ENCODE measurements around the gene CYSRT1. TPM values are rescaled to one million over a fixed set of nuclear protein-coding genes. Genes with fewer than 3 reads are reported as not detected.

CYSRT1 gene
- polyA plus RNA-seq, 1 donor (not counting 4 experiments of a cell fraction or from before 2014, with no cell fraction given): 0.80 TPM

DNA sequence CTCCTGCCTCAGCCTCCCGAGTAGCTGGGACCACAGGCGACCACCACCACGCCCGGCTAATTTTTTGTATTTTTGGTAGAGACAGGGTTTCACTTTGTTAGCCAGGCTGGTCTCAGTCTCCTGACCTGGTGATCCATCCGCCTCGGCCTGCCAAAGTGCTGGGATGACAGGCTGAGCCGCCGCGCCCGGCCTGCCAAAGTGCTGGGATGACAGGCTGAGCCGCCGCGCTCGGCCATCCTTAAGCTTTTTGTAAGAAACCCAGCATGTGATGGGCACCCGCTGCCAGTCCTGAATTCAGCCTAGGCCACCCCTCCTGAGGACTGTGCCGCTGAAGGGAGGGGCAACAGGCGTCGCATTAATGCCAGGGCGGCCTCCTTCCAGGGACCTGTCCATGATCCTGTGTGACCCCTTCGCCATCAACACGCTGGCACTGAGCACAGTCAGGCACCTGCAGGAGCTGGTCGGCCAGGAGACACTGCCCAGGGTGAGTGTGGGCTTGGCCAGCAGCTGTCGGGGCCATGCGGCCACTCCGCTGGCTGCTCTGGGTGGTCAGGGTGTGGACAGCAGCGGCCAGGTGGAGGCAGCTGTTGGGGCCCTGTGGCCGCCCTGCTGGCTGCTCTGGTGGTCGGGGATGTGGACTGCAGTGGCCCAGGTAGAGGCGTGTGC lies 40.7 kb downstream of the CYSRT1 start:
- peaks cover 6% of the 10 kb centered on the region for H4K20me1 ChIP-seq (ENCODE audit: control insufficient read depth, extremely low read depth, insufficient read depth, low read length)
- H3K36me3 ChIP-seq (ENCODE audit: control insufficient read depth in 2 of 2, extremely low read depth in 1 of 2, insufficient read depth in 2 of 2, low read length in 2 of 2): peaks cover 26 to 34% of the 10 kb centered on the region in 2 experiments
- no peak for FAIRE-seq
- no peak overlapping the region for H3K27ac ChIP-seq (ENCODE audit: control insufficient read depth, insufficient read depth, low read length)
- no peak overlapping the region for H3K9ac ChIP-seq (ENCODE audit: control insufficient read depth, extremely low read depth, insufficient read depth, low read length)
- H3K27me3 ChIP-seq (ENCODE audit: control insufficient read depth, extremely low read depth, insufficient read depth, low read length): no peaks in the 10 kb centered on the region
- TF ChIP-seq EZH2 (IDR thresholded peaks at IDR 0.05; ENCODE audit: low read length): no peak
- TF ChIP-seq, protein P1, sequence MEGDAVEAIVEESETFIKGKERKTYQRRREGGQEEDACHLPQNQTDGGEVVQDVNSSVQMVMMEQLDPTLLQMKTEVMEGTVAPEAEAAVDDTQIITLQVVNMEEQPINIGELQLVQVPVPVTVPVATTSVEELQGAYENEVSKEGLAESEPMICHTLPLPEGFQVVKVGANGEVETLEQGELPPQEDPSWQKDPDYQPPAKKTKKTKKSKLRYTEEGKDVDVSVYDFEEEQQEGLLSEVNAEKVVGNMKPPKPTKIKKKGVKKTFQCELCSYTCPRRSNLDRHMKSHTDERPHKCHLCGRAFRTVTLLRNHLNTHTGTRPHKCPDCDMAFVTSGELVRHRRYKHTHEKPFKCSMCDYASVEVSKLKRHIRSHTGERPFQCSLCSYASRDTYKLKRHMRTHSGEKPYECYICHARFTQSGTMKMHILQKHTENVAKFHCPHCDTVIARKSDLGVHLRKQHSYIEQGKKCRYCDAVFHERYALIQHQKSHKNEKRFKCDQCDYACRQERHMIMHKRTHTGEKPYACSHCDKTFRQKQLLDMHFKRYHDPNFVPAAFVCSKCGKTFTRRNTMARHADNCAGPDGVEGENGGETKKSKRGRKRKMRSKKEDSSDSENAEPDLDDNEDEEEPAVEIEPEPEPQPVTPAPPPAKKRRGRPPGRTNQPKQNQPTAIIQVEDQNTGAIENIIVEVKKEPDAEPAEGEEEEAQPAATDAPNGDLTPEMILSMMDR (optimal IDR thresholded peaks at IDR 0.05 in 1 of 3, IDR thresholded peaks at IDR 0.05 in 1 of 3, conservative IDR thresholded peaks at IDR 0.05 in 1 of 3; ENCODE audit: extremely low read depth in 1 of 3, insufficient read depth in 2 of 3, low read length in 3 of 3): no peak
- H3K4me2 ChIP-seq (ENCODE audit: control insufficient read depth, extremely low read depth, insufficient read depth, low read depth, low read length): no peak overlapping the region
- H3K79me2 ChIP-seq (ENCODE audit: control insufficient read depth, insufficient read depth, low read length): peaks cover 4% of the 10 kb centered on the region
- H2AFZ ChIP-seq (ENCODE audit: control insufficient read depth, low read length): no peak overlapping the region
- H3K4me3 ChIP-seq (ENCODE audit: control insufficient read depth in 2 of 3, extremely low read depth in 1 of 3, insufficient read depth in 2 of 3, low read depth in 1 of 3, low read length in 3 of 3): no peak overlapping the region
- H3K9me3 ChIP-seq (ENCODE audit: control insufficient read depth, low read depth, low read length): no peaks in the 10 kb centered on the region
- dilution Hi-C loops (cut with MboI; ENCODE audit: extremely low pct_ligation_motif_present, low sequenced_read_pairs): no loop called here
- no peaks in the 10 kb centered on the region for H3K4me1 ChIP-seq (ENCODE audit: control insufficient read depth, extremely low read depth, insufficient read depth, low read length)
- no peaks in the 10 kb centered on the region for H3K9me1 ChIP-seq (ENCODE audit: control insufficient read depth, extremely low read depth, insufficient read depth, low read length)
- no peak for DNase-seq (ENCODE audit: low read depth, low spot score)

DNA sequence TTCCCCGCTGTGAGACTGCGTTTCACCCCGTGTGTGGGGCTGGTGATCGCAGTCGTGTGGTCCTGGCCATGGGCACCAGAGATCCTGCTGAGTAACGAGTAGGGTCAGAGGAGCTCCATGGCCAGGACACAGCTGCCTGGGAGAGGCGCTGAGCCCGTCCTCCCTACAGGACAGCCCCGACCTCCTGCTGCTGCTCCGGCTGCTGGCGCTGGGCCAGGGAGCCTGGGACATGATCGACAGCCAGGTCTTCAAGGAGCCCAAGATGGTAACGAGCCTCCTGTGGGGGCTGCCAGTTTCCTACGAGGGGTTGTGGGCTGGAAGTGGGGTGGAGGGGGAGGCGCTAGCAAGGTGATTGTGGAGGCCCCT lies 41.2 kb downstream of the CYSRT1 start:
- Histone ChIP-seq H3K36me3 (ENCODE audit: control insufficient read depth in 2 of 2, extremely low read depth in 1 of 2, insufficient read depth in 2 of 2, low read length in 2 of 2) (peaks cover 32 to 34% of the 10 kb centered on the region in 2 experiments), H3K9me3 (ENCODE audit: control insufficient read depth, low read depth, low read length) (no peaks in the 10 kb centered on the region), H3K27me3 (ENCODE audit: control insufficient read depth, extremely low read depth, insufficient read depth, low read length) (no peaks in the 10 kb centered on the region), H3K27ac (ENCODE audit: control insufficient read depth, insufficient read depth, low read length) (no peak overlapping the region), H3K9ac (ENCODE audit: control insufficient read depth, extremely low read depth, insufficient read depth, low read length) (no peak overlapping the region), H4K20me1 (ENCODE audit: control insufficient read depth, extremely low read depth, insufficient read depth, low read length) (peaks cover 6% of the 10 kb centered on the region), H3K4me1 (ENCODE audit: control insufficient read depth, extremely low read depth, insufficient read depth, low read length) (no peaks in the 10 kb centered on the region), H3K4me2 (ENCODE audit: control insufficient read depth, extremely low read depth, insufficient read depth, low read depth, low read length) (no peak overlapping the region), H2AFZ (ENCODE audit: control insufficient read depth, low read length) (no peak overlapping the region), H3K4me3 (ENCODE audit: control insufficient read depth in 2 of 3, extremely low read depth in 1 of 3, insufficient read depth in 2 of 3, low read depth in 1 of 3, low read length in 3 of 3) (no peak overlapping the region), H3K79me2 (ENCODE audit: control insufficient read depth, insufficient read depth, low read length) (peaks cover 4% of the 10 kb centered on the region), H3K9me1 (ENCODE audit: control insufficient read depth, extremely low read depth, insufficient read depth, low read length) (no peaks in the 10 kb centered on the region)
- dilution Hi-C loops (cut with MboI; ENCODE audit: extremely low pct_ligation_motif_present, low sequenced_read_pairs): no loop called here
- TF ChIP-seq EZH2 (IDR thresholded peaks at IDR 0.05; ENCODE audit: low read length): no peak
- TF ChIP-seq, protein P1 (optimal IDR thresholded peaks at IDR 0.05 in 1 of 3, IDR thresholded peaks at IDR 0.05 in 1 of 3, conservative IDR thresholded peaks at IDR 0.05 in 1 of 3; ENCODE audit: extremely low read depth in 1 of 3, insufficient read depth in 2 of 3, low read length in 3 of 3): no peak
- no peak for DNase-seq (ENCODE audit: low read depth, low spot score)
- FAIRE-seq: no peak
